Lower lobe of right lung (tissue), 2 donors: ENCODE data around the gene ARSG. TPM values are rescaled to one million over a fixed set of nuclear protein-coding genes. Genes with fewer than 3 reads are reported as not detected.
"Not testable (repeated sequence)": the region's sequence is repeated elsewhere in the genome, so short reads cannot be mapped to it uniquely, and the experiment has no call there.

Source experiments
- ATAC-seq, 2 donors: fragments of 200-7000 bp; cut with Tn5 transposase; one replicate each; pipeline ENCODE4 v1.9.1; 2020 to 2022; ENCODE audit warnings: mild to moderate bottlenecking in 2 of 2, moderate library complexity in 2 of 2
- DNase-seq: peaks from one replicate; pipeline ENCODE4 v3.0.0-alpha.2; 2020
- H3K27ac ChIP-seq: fragments of 200-600 bp; one replicate; pipeline ENCODE4 v1.8.0; 2022
- H3K27me3 ChIP-seq: fragments of 200-600 bp; one replicate; pipeline ENCODE4 v1.8.0; 2022; ENCODE audit warnings: low read depth
- H3K36me3 ChIP-seq: fragments of 200-600 bp; one replicate; pipeline ENCODE4 v1.8.0; 2022; ENCODE audit warnings: mild to moderate bottlenecking
- H3K4me1 ChIP-seq: fragments of 200-600 bp; one replicate; pipeline ENCODE4 v1.8.0; 2022
- H3K4me3 ChIP-seq: fragments of 200-600 bp; one replicate; pipeline ENCODE4 v1.8.0; 2022; ENCODE audit warnings: mild to moderate bottlenecking
- H3K9me3 ChIP-seq: fragments of 200-600 bp; one replicate; pipeline ENCODE4 v1.8.0; 2022
- intact Hi-C: fragments of 100-400 bp; cut with DNase I; formaldehyde crosslinking; loops from one replicate; pipeline ENCODE4 v1.11.0; 2022
- total RNA-seq: library from RNA; stranded (reverse); fragmentation: NEBNext Ultra II Directional; extraction: Animal tissue kit (Norgen Biotek cat#: 25700); gene quantifications from one replicate; pipeline ENCODE4 v1.2.1, GENCODE V29; 2021
- TF ChIP-seq, protein P1 (sequence below): fragments of 200-600 bp; IDR thresholded peaks from one replicate; pipeline ENCODE4 v1.8.0; 2022; ENCODE audit warnings: antibody characterized with exemption, mild to moderate bottlenecking
- donor health status: DM: no; HTN: yes; CAD: no; lungs with severe emphysema.

The ARSG gene
- total RNA-seq, 1 donor from 2014 or later = 4.2 TPM

DNA sequence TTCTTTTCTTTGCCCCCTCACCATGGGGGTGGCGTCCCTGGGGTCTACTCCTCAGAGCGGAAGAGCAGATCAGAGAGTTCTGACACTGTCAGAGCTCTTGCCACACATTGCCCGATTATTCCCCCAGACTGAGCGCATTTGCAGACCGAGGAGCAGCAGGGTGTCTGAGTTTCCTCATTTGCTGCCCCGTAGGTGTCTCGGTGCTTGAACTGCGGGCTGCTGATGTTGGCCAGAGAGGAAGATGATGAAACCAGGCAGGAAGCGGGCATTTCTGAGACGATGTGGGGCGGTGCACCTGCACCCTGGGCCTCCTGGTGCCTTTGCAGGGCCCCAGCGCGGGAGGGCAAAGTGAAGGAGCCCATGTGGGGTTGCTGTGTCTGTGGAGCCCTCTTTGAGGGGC, 55.2 kb downstream of the ARSG start:
- TF ChIP-seq, protein P1, sequence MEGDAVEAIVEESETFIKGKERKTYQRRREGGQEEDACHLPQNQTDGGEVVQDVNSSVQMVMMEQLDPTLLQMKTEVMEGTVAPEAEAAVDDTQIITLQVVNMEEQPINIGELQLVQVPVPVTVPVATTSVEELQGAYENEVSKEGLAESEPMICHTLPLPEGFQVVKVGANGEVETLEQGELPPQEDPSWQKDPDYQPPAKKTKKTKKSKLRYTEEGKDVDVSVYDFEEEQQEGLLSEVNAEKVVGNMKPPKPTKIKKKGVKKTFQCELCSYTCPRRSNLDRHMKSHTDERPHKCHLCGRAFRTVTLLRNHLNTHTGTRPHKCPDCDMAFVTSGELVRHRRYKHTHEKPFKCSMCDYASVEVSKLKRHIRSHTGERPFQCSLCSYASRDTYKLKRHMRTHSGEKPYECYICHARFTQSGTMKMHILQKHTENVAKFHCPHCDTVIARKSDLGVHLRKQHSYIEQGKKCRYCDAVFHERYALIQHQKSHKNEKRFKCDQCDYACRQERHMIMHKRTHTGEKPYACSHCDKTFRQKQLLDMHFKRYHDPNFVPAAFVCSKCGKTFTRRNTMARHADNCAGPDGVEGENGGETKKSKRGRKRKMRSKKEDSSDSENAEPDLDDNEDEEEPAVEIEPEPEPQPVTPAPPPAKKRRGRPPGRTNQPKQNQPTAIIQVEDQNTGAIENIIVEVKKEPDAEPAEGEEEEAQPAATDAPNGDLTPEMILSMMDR = no peak
- peak overlapping the region; percentile 1 for H3K4me3 ChIP-seq
- no peaks in the 10 kb centered on the region for H3K36me3 ChIP-seq
- intact Hi-C loops = no loop called here
- peaks cover 30% of the 10 kb centered on the region for H3K4me1 ChIP-seq
- H3K27ac ChIP-seq = peak overlapping the region; percentile 77
- no peaks in the 10 kb centered on the region for H3K27me3 ChIP-seq
- H3K9me3 ChIP-seq = no peaks in the 10 kb centered on the region
- DNase-seq = peak; percentile 71
- peak; percentile 77 to 83 for ATAC-seq

DNA sequence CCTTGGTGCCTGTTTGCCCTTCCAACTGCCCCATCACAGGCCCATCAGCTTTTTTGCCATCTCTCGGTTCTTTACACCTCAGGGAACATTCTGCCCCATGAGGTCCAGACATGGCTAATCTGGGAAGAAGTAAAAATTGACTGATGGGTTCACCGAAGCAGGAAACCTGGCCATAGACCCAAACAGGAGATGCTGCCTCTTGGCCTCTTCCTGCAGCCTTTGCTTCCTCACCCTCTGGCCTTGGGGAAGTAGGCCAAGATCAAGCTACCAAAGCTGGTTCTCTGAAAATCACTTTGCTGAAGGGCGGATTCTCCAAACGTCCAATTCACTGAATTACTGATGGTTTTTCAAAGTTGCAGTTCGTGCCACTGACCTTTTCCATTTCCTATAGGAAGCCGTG, 56.1 kb downstream of the ARSG start:
- no peaks in the 10 kb centered on the region for H3K27me3 ChIP-seq
- no peaks in the 10 kb centered on the region for H3K9me3 ChIP-seq
- ATAC-seq (no peak), DNase-seq (no peak)
- intact Hi-C loops = no loop called here
- TF ChIP-seq, protein P1 = no peak
- peak overlapping the region; percentile 77 for H3K27ac ChIP-seq
- H3K36me3 ChIP-seq = no peaks in the 10 kb centered on the region
- peaks cover 30% of the 10 kb centered on the region for H3K4me1 ChIP-seq
- H3K4me3 ChIP-seq = no peak overlapping the region

DNA sequence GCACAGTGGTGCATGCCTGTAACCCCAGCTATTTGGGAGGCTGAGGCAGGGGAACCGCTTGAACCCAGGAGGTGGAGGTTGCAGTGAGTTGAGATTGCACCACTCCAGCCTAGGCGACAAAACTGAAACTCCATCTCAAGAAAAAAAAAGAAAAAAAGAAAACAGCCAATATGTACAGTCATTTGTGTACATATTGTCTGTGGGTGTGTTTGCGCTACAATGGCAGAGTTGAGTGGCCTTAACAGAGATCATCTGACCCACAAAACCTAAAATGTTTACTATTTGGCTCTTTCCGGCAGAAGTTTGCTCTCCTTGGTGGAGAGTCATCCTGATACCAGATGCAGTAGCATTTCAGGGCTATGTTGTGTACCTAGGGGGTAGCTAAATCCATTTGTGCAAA, 57.9 kb downstream of the ARSG start:
- H3K9me3 ChIP-seq = no peaks in the 10 kb centered on the region
- ATAC-seq (no peak), DNase-seq (no peak)
- H3K4me3 ChIP-seq = no peak overlapping the region
- no peaks in the 10 kb centered on the region for H3K27me3 ChIP-seq
- intact Hi-C loops = no loop called here
- TF ChIP-seq, protein P1 = no peak
- peaks cover 28% of the 10 kb centered on the region for H3K4me1 ChIP-seq
- no peak overlapping the region for H3K27ac ChIP-seq
- H3K36me3 ChIP-seq = no peaks in the 10 kb centered on the region

DNA sequence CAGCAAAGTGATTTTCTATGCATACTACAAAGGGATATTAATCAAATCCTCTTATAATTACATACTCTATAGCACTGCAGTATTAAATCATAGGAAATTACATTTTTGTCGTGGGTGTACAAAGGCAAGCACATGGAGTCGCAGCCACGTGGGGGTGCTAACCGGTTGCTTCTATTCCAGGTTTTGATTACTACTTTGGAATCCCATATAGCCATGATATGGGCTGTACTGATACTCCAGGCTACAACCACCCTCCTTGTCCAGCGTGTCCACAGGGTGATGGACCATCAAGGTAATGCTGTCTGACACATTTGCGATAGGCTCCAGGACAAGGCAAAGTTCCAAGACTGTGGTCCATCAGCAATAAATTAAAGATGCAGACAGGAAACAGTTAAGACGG, 60.1 kb downstream of the ARSG start:
- Histone ChIP-seq H3K27me3 (no peaks in the 10 kb centered on the region), H3K27ac (no peak overlapping the region), H3K9me3 (no peaks in the 10 kb centered on the region), H3K4me1 (peaks cover 8% of the 10 kb centered on the region), H3K4me3 (no peak overlapping the region), H3K36me3 (no peaks in the 10 kb centered on the region)
- DNase-seq (no peak), ATAC-seq (no peak)
- TF ChIP-seq, protein P1 = no peak
- intact Hi-C loops = no loop called here

DNA sequence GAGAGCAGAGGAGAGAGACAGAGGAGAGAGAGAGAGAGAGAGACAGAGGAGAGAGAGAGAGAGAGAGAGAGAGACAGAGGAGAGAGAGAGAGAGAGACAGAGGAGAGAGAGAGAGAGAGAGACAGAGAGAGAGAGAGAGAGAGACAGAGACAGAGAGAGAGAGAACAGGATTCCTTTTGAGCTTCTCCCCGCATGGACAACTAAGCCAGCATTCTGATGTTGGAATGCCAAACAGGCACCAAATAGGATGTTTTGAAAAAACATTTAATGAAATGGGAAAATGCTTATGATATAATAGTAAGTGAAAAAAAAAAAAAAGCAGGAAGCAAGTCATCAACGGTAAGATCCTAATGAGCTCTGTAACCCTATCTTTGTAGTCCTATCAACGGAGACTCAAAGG, 60.7 kb downstream of the ARSG start:
- no peak for ATAC-seq
- no peaks in the 10 kb centered on the region for H3K27me3 ChIP-seq
- no peaks in the 10 kb centered on the region for H3K9me3 ChIP-seq
- intact Hi-C loops = no loop called here
- H3K4me3 ChIP-seq = no peak overlapping the region
- H3K4me1 ChIP-seq = peaks cover 4% of the 10 kb centered on the region
- DNase-seq = no peak
- TF ChIP-seq, protein P1 = no peak
- no peak overlapping the region for H3K27ac ChIP-seq
- H3K36me3 ChIP-seq = no peaks in the 10 kb centered on the region

DNA sequence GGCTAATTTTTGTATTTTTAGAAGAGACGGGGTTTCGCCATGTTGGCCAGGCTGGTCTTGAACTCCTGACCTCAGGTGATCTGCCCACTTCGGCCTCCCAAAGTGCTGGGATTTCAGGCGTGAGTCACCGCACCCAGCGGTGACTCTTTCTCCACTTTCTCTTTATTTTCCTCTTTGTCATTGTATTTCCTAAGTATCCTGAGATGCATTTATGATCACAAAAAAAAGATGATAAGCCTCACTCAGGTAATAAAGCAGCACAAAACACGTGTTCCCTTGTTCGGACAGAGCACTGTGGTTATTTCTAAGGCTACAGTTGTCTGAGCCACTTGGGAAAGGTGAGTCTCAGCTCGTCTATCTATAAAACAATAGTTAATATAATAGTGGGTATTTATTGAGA, 61.4 kb downstream of the ARSG start:
- H3K27ac ChIP-seq = not testable (repeated sequence)

More for the DNA sequence above, 61.4 kb downstream of the ARSG start:
- H3K27me3 ChIP-seq, H3K4me3 ChIP-seq, DNase-seq, H3K36me3 ChIP-seq, ATAC-seq, intact Hi-C loops, H3K4me1 ChIP-seq, H3K9me3 ChIP-seq: not testable (repeated sequence)
